ENCODE data around the gene TES.
A peak's percentile ranks its signal among the peaks of the same experiment; 100 is the strongest.

Gene TES

DNA sequence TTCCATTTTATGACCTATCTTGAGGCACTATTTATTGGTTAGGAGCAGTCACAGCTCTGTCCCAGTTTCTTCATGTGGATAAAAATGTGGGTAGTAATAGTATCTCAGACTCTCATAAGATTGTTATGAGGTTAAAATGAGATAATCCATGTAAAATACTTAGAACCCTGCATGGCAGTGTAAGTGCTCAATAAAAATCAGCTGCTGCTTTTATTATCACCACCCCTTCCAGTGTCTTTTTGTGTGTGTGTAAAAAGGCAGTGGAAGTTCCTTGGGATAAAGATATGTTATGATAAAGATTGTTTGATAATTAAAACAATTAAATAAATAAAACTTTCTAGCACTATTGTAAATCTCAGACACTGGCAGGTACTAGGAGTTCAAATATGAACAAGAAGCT, 15.5 kb downstream of the TES start:
- TF ChIP-seq, protein P1, sequence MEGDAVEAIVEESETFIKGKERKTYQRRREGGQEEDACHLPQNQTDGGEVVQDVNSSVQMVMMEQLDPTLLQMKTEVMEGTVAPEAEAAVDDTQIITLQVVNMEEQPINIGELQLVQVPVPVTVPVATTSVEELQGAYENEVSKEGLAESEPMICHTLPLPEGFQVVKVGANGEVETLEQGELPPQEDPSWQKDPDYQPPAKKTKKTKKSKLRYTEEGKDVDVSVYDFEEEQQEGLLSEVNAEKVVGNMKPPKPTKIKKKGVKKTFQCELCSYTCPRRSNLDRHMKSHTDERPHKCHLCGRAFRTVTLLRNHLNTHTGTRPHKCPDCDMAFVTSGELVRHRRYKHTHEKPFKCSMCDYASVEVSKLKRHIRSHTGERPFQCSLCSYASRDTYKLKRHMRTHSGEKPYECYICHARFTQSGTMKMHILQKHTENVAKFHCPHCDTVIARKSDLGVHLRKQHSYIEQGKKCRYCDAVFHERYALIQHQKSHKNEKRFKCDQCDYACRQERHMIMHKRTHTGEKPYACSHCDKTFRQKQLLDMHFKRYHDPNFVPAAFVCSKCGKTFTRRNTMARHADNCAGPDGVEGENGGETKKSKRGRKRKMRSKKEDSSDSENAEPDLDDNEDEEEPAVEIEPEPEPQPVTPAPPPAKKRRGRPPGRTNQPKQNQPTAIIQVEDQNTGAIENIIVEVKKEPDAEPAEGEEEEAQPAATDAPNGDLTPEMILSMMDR (IDR thresholded peaks at IDR 0.05; ENCODE audit: insufficient read depth, low read depth, low read length, missing control alignments): no peak
- no peak for DNase-seq (ENCODE audit: low read depth)
- H3K4me3 ChIP-seq (ENCODE audit: low read length): no peak overlapping the region

DNA sequence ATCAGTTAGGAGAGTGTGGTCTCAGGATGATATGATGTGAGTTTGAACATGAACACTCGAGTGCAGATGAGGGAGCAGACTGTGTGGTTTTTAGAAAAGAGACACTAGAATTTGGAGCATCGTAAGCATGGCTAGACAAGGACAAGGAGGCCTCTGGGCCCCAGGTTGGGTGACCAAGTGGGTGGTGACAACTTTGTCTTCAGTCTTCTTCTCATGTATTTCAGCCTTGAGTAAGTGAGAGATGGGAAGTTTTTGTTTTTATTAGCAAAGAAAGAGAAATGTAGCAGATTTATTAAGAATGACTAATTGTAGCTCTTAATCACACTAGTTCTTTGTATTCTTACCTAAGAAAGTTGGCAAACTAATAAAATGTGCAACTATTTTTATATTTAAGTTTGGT, 16.3 kb downstream of the TES start:
- no peak overlapping the region for H3K4me3 ChIP-seq (ENCODE audit: low read length)
- TF ChIP-seq, protein P1 (IDR thresholded peaks at IDR 0.05; ENCODE audit: insufficient read depth, low read depth, low read length, missing control alignments): no peak
- no peak for DNase-seq (ENCODE audit: low read depth)

DNA sequence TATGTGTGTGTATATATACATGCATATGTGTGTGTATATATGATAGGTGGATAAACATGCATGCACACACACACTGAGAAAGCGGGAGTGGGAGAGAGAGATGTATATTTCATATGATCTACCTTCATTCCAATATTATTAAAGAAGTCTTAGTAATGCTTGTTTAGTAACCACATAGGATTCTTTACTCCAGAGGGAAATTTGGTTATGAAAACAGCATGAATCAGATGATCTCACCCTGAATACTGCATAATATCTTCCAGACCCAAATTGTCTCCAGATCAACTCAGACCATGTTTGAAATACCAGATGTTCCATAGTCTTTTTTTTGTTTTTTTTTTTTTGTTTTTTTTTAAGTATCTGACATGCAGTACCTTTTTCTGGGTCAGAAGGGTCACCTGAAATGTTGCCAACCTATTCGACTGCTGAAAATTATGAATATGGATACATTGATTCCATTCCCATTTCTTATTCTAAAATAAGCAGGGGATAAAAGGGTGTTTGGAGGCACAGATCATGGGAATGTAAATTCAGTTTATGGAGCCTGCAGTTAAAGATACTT, 17.4 kb downstream of the TES start:
- TF ChIP-seq, protein P1 (IDR thresholded peaks at IDR 0.05; ENCODE audit: insufficient read depth, low read depth, low read length, missing control alignments): no peak
- DNase-seq (ENCODE audit: low read depth): peak; percentile 83

DNA sequence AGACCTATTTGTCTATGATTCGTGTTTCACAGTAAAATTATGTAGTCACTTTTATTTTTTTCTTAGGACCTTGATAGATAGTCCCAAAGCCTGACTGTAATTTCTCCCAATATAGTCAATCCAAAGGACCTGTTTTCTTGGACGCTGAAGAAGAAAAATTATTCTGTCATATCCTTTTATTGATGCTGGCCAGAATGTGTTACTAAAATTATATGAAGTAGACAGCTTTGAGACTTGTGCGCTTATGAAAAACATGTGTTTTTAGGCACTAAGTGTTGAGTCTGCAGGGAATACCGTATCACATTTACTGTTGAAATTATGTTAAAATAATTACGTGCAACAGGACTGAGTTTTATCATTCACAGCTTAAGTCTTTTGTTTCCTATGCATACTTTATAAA, 17.9 kb downstream of the TES start:
- no peak for DNase-seq (ENCODE audit: low read depth)
- H3K4me3 ChIP-seq (ENCODE audit: low read length): no peak overlapping the region
- TF ChIP-seq, protein P1 (IDR thresholded peaks at IDR 0.05; ENCODE audit: insufficient read depth, low read depth, low read length, missing control alignments): no peak

More for the DNA sequence above, 17.4 kb downstream of the TES start:
- no peak overlapping the region for H3K4me3 ChIP-seq (ENCODE audit: low read length)

DNA sequence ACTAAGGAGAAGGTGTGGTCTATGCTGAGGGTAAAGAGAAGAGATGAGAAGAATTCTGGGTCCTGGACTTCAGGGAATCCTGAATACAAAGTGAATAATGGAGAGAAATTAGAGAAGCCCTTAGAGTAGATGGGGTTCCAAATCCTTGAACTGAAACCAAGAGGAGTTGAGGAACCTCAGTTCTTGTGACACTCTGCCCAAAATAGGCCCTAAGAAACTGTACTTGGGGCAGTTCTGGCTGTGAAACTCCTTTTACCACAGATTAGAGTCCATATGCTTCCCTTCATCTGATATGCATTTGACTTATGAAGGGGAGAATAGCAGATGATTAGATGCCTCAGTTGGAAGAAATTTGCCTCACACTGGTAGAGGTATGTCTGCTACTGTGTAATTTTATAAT, 19.0 kb downstream of the TES start:
- no peak overlapping the region for H3K4me3 ChIP-seq (ENCODE audit: low read length)
- no peak for DNase-seq (ENCODE audit: low read depth)
- TF ChIP-seq, protein P1 (IDR thresholded peaks at IDR 0.05; ENCODE audit: insufficient read depth, low read depth, low read length, missing control alignments): no peak

DNA sequence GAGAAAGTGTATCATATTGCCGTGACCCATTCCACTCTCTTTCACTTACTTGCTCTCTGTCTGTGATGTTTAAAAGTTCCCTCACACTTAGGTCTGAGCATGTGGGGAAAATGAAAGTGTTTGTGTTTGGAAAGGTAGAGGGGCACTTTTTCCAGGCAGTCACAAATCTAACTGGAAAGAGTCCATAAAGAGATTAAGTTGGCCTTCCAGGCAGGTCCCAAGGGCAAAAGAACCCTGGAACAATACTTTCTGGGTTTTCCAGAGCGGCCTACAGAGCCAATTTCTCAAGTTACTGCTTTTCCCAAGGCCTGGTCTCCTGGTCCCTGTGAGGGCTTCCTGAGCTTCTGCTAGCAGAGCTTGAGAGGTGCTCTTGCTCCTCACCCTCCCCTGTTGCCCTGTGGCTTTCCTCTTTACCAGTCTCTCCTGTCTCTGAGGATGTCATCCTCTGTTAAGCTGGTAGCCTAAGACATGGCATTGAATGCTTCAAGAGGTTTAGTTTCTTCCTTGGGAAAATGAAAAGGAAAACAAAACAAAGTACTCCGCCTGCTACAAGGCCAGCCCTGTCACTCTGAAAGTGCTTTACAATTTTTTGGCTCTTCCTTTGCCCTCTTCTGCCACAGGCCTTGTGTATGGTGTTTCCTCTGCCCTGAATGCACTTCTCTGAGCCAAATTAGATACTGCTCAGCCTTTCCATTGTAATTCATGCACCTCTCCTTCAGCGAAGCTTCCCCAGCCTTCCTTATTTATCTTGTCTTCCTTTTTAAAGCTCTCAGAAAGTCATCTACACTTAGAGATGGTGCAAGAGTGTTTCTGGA, 20.1 kb downstream of the TES start:
- no peak for DNase-seq (ENCODE audit: low read depth)
- TF ChIP-seq, protein P1 (IDR thresholded peaks at IDR 0.05; ENCODE audit: insufficient read depth, low read depth, low read length, missing control alignments): no peak
- no peak overlapping the region for H3K4me3 ChIP-seq (ENCODE audit: low read length)
